NCI-H748 (cell line): ENCODE measurements around the gene ZDHHC14.

Experiments
- DNase-seq: peaks from one replicate; lab custom pipeline; 2025; ENCODE audit not compliant: unreplicated experiment; lab: John Stamatoyannopoulos, UW

The ZDHHC14 gene

GRCh38 chr6:157488058-157488457 is 107.1 kb downstream of the ZDHHC14 start:
- no peak for DNase-seq

GRCh38 chr6:157488716-157489118 is 107.7 kb downstream of the ZDHHC14 start:
- peak; percentile 54 for DNase-seq

- DNase-seq, result no peak
These were observed 109.8 kb downstream of the ZDHHC14 start for GRCh38 chr6:157490611-157491269.

- no peak for DNase-seq
These were observed 110.7 kb downstream of the ZDHHC14 start for GRCh38 chr6:157491571-157492232.

GRCh38 chr6:157492249-157492648 is 111.3 kb downstream of the ZDHHC14 start:
- no peak for DNase-seq

- no peak for DNase-seq
These were observed 111.8 kb downstream of the ZDHHC14 start for GRCh38 chr6:157492741-157493140.

- DNase-seq, result no peak
These were observed 112.2 kb downstream of the ZDHHC14 start for GRCh38 chr6:157493173-157493572.

- DNase-seq, result no peak
These were observed 112.6 kb downstream of the ZDHHC14 start for GRCh38 chr6:157493576-157493975.

- no peak for DNase-seq
These were observed 113.2 kb downstream of the ZDHHC14 start for GRCh38 chr6:157494132-157494710.

GRCh38 chr6:157496534-157497095 is 115.6 kb downstream of the ZDHHC14 start:
- no peak for DNase-seq

- no peak for DNase-seq
These were observed 116.6 kb downstream of the ZDHHC14 start for GRCh38 chr6:157497579-157497978.

- DNase-seq, result no peak
These were observed 117.8 kb downstream of the ZDHHC14 start for GRCh38 chr6:157498817-157499216.

- DNase-seq, result no peak
These were observed 119.0 kb downstream of the ZDHHC14 start for GRCh38 chr6:157500022-157500421.

- no peak for DNase-seq
These were observed 122.2 kb downstream of the ZDHHC14 start for GRCh38 chr6:157503018-157503747.

- no peak for DNase-seq
These were observed 125.0 kb downstream of the ZDHHC14 start for GRCh38 chr6:157505912-157506491.

- no peak for DNase-seq
These were observed 129.6 kb downstream of the ZDHHC14 start for GRCh38 chr6:157510323-157511188.

- DNase-seq, result no peak
These were observed 130.8 kb downstream of the ZDHHC14 start for GRCh38 chr6:157511682-157512381.

GRCh38 chr6:157512382-157512682 is 131.3 kb downstream of the ZDHHC14 start:
- no peak for DNase-seq

GRCh38 chr6:157513004-157513603 is 132.1 kb downstream of the ZDHHC14 start:
- DNase-seq, result peak; percentile 21
